ENCODE measurements around the gene LILRB5. TPM values are rescaled to one million over a fixed set of nuclear protein-coding genes. Genes with fewer than 3 reads are reported as not detected.

LILRB5 gene
- total and polyA plus RNA-seq, 9 donors = 1.8 to 10.6 (median 3.1) TPM

DNA sequence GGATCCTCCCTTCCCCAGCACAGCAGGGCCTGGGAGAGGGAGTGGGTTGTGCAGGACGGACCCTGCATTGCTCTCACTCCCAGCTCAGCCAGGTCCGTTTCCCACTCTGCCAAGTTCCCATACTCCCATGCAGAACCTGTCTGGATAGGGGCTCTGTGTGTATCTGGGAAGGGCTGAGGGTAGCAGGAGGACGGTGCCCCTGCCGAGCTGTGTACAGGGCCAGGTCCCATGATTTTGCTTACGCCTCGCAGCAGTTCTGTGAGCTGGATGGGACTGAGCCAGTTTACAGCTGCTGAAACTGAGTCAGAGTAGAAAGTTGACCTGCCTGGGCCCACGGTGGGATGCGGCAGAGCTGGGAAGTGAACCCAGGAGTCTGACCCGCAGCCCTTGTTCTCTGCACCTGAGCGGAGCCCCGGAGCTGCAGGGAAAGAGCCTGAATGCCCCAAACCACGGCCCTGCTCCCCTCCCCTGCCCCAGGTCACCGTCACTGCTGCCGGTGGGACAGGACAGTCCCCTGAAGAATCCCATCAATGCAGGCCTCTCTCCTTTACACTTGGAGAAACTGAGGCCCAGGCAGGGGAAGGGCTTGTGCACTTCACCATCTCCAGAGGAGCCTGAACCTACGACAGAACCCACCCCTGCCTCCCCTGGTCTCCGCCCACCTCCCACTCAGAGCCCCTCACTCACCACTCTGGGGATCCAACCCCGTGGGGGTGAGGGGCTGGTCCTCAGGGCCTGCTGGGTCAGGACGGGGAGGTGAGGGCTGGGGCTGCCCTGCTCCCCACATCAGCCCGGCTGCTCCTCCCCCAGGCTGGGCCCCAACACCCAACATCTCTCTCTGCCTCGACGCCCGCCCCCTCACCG lies 3.5 kb downstream of the LILRB5 start:
- no peaks in the 10 kb centered on the region for H3K27me3 ChIP-seq
- intact Hi-C loops (cut with DNase I) = no loop called here
- no peak for DNase-seq

GRCh38 chr19:54252845-54253244 lies 4.2 kb downstream of the LILRB5 start:
- no peak for TF ChIP-seq EP300 (IDR thresholded peaks at IDR 0.05)
- TF ChIP-seq, protein P1, sequence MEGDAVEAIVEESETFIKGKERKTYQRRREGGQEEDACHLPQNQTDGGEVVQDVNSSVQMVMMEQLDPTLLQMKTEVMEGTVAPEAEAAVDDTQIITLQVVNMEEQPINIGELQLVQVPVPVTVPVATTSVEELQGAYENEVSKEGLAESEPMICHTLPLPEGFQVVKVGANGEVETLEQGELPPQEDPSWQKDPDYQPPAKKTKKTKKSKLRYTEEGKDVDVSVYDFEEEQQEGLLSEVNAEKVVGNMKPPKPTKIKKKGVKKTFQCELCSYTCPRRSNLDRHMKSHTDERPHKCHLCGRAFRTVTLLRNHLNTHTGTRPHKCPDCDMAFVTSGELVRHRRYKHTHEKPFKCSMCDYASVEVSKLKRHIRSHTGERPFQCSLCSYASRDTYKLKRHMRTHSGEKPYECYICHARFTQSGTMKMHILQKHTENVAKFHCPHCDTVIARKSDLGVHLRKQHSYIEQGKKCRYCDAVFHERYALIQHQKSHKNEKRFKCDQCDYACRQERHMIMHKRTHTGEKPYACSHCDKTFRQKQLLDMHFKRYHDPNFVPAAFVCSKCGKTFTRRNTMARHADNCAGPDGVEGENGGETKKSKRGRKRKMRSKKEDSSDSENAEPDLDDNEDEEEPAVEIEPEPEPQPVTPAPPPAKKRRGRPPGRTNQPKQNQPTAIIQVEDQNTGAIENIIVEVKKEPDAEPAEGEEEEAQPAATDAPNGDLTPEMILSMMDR (IDR thresholded peaks at IDR 0.05) = no peak
- TF ChIP-seq POLR2A (IDR thresholded peaks at IDR 0.05) = no peak
- H3K36me3 ChIP-seq = no peaks in the 10 kb centered on the region
- H3K4me3 ChIP-seq = no peak overlapping the region
- H3K9me3 ChIP-seq = no peaks in the 10 kb centered on the region
- H3K27me3 ChIP-seq = no peaks in the 10 kb centered on the region
- intact Hi-C loops (cut with DNase I) = no loop called here
- DNase-seq = no peak
- 68 to 75% (median 69%) methylated on average over 11 of the region's 11 CpGs for WGBS, 3 donors
- H3K4me1 ChIP-seq (ENCODE audit: insufficient read depth) = no peaks in the 10 kb centered on the region
- H3K27ac ChIP-seq = no peak overlapping the region

More for the DNA sequence above, 3.5 kb downstream of the LILRB5 start:
- TF ChIP-seq, protein P1 (IDR thresholded peaks at IDR 0.05) = no peak
- no peak for TF ChIP-seq EP300 (IDR thresholded peaks at IDR 0.05)
- TF ChIP-seq POLR2A (IDR thresholded peaks at IDR 0.05) = no peak
- H3K9me3 ChIP-seq = no peaks in the 10 kb centered on the region
- H3K36me3 ChIP-seq = no peaks in the 10 kb centered on the region
- 50 to 59% (median 55%) methylated on average over 22 to 23 of the region's 23 CpGs for WGBS, 3 donors
- no peak overlapping the region for H3K27ac ChIP-seq
- no peaks in the 10 kb centered on the region for H3K4me1 ChIP-seq (ENCODE audit: insufficient read depth)
- no peak overlapping the region for H3K4me3 ChIP-seq

DNA sequence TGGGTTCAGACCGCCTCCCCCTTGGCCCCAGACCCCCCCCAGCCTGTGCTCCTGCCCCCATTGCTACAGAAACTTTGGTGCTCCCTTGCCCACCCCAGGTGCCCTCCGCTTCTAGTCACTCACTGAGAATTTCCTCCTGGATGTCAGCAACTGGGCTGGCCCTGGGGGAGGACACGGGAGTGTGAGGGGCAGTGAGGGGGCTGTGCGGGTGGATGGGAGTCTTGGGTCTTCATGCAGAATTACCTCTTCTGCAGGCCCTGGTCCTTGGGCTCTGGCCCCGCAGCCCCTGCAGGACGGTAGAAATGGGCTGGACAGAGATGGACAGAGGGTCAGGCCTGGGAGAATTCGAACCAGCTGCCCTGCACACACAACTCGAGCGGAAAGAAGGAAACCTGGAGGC lies 4.8 kb downstream of the LILRB5 start:
- Histone ChIP-seq H3K4me1 (ENCODE audit: insufficient read depth) (no peaks in the 10 kb centered on the region), H3K36me3 (no peaks in the 10 kb centered on the region), H3K9me3 (no peaks in the 10 kb centered on the region), H3K27me3 (no peaks in the 10 kb centered on the region), H3K4me3 (no peak overlapping the region), H3K27ac (no peak overlapping the region)
- intact Hi-C loops (cut with DNase I) = no loop called here
- TF ChIP-seq, protein P1 (IDR thresholded peaks at IDR 0.05) = no peak
- TF ChIP-seq EP300 (IDR thresholded peaks at IDR 0.05) (no peak), POLR2A (IDR thresholded peaks at IDR 0.05) (no peak)
- no peak for DNase-seq
- whole genome bisulfite sequencing, 3 donors = 64 to 71% (median 71%) methylated on average over 8 to 9 of the region's 9 CpGs

DNA sequence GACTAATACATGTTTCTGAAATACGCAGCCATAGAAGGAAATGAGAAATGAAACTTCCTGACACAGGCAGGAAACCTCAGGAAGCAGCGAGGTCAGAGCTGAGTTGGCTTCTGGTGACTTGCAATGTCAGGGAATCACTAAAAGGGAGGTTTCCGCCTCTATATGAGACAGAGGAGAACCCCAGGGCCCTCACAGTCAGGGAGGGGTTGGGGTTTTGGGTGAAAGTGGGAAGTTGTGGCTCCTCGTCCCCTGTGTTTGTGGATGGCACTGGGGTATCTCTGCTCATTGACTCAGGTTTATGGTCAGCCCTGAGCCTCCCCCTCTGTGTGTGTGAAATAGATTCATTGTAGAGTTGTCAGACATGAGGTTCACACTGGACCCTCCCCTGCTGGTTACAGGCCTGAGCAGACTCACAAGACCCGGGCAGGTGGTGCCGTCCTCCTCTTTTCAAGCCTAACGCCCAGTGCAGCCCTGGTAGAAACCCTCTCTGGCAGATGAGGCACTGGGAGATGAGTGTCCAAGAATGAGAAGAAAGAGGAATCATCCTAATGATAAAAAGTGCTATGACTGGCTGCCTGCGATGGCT lies 9.0 kb downstream of the LILRB5 start:
- Histone ChIP-seq H3K36me3 (no peaks in the 10 kb centered on the region), H3K9me3 (no peaks in the 10 kb centered on the region), H3K27ac (no peak overlapping the region), H3K4me3 (no peak overlapping the region), H3K4me1 (ENCODE audit: insufficient read depth) (no peaks in the 10 kb centered on the region), H3K27me3 (no peaks in the 10 kb centered on the region)
- 67 to 70% (median 68%) methylated on average over 8 of the region's 8 CpGs for WGBS, 3 donors
- TF ChIP-seq, protein P1 (IDR thresholded peaks at IDR 0.05) = no peak
- no peak for TF ChIP-seq EP300 (IDR thresholded peaks at IDR 0.05)
- TF ChIP-seq POLR2A (IDR thresholded peaks at IDR 0.05) = no peak
- no peak for DNase-seq
- intact Hi-C loops (cut with DNase I) = no loop called here
